NCI-H748 treated with DMSO at 0.1 percent for 48 hours (cell line): ENCODE measurements around the gene TOLLIP.

ENCODE experiments used
- DNase-seq: peaks from one replicate; lab custom pipeline; 2025; lab: John Stamatoyannopoulos, UW

Gene TOLLIP

DNA sequence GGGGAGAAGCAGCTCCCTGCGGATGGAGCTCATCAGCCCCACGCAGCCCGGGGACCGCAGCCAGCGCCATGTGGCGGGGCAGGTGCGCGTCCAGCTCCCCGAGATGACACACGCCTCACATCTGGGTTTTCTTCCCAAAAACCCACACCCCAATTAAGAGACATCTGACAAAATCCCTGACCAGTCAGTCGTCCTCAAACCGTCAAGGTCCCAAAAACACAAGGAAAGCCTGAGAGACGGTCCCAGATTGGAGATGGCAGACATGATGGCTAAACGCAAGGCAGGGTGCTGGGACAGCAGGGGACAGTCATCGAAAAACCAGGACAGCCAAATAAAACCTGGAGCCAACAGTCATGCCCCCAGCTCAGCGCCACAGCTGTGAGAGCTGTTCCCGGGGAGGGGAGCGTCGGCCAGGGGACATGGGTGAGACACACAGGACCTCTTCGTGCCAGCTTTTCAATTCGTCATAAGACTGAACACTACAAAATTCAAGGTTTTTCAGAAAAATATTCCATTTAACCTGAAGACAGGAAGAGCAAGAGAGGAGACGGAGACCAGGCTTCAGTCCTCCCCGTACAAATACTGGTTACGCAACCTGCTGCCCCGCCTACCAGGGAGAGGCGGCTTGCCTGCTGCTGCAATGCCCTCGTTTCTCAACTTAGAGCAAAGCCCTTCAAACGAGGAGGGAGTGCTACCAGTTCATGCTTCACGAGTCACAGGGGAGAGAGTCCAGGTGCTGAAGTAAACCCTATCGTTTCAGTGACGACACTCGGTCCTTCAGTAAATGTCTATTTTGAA is 10.5 kb downstream of the TOLLIP start:
- DNase-seq, result no peak

DNA sequence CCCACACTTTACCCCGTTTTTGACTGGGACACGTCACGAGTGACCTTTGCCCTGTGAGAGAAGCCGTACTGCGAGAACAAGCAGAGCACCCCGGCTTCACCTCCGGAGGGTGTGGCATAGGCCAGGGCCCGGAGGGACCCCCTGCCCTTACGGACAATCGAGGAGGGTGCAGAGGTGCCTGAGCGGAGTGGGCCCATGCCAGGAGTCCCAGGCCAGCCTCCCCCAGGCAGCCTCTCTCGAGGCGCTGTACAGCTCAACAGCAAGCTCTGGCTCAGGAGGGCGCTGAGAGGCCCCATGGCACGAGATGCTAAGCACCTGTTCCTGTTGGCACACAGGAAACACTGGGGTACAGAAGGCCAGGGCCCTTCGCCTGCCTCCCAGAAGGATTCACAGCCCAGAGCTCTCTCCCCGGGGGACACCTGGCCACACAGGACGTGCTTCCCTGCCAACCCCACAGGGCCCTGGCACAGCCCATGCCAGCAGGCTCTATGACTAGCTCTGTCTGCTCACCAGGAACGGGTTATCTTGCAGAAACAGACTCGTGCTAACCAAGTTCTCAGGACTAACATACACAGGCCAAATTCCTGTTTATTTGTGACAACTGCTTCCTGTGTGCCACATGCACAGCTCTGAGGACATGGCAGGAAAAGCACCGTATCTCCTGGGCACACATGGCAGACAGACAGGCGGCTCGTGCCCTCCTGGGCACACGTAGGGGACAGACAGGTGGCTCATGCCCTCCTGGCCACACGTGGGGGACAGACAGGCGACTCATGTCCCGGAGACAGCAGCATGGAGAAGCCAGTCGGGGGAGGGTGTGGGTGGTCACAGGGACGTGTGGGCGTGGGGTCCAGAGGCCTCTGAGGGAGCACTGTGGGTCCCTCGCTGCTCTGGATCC is 11.6 kb downstream of the TOLLIP start:
- DNase-seq, result no peak

DNA sequence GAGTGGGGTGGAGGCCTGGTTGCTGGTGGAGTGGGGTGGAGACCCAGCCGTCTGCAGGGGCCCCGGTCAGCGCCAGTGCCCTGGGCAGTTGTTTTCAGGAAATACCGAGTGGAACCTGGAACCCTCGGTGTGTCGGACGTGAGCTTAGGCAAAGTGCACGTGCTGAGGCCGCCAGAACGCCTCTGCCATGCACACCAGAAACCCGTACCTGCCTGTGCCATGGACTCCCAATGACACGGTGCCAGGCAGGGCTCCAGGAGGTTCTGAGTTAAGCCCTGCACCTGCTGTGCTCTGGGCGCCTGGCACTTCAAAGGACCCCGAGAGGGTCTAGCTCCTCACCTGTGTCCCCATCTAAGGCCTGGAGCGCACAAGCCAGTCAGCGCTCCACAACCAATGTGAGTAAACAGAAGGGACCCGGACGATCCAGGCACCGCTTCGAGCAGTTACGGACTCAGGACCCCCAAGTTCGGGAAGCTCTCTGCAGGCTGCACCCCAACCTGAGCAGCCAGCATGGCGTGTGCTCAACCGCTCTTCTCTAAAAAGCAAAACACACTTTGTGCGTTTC is 12.3 kb downstream of the TOLLIP start:
- no peak for DNase-seq

DNA sequence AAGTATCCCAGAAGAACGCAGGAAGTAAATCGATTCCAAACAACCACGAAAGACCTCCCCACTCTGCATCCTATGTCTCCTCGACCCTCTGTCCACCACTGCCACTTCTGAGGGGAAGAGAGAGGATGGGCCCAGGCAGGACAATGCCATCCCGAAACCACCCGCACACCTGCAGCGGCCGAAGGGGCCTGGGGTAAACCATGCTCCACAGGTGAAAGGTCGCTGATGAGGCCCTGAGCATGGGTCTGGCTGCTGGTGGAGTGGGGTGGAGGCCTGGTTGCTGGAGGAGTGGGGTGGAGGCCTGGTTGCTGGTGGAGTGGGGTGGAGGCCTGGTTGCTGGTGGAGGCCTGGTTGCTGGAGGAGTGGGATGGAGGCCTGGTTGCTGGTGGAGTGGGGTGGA is 13.1 kb downstream of the TOLLIP start:
- no peak for DNase-seq

DNA sequence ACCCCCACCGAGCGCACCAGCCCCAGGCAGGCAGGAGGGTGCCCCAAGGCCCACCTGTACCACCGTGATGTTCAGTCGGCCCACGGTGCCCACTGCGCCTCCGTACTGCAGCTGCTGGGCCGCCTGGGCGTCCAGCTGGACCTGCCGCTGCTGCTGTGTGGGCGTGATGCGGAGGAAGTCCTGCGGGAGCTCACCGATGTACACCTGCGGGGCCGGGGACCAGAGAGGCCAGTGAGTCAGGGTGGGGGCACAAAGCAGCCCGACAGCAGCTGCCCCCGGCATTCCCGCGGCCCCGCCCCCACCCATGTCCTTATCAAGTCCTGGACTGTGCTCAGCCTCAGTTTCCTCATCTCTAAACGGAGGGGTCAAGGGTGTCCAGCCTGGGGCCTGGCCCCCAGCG is 13.8 kb downstream of the TOLLIP start:
- DNase-seq, result no peak

DNA sequence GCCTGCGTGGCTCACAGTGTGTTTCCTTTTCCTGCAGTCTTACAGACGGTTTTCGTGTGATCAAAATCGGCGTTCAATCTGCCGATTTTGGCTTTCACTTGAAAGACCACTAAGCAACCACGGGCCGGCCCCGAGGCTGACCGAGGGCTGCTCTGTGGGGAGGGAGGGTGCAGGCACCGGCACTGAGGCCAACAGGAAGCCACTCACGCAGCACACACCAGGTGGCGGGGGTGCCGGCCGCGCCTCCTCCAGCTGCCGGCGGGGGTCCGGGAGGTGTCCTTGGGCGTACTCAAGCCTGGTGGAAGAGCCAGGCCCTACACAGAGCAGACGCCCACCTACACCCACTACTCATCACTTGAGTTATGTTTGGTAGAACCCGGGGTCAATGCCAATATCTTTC is 14.3 kb downstream of the TOLLIP start:
- no peak for DNase-seq

DNA sequence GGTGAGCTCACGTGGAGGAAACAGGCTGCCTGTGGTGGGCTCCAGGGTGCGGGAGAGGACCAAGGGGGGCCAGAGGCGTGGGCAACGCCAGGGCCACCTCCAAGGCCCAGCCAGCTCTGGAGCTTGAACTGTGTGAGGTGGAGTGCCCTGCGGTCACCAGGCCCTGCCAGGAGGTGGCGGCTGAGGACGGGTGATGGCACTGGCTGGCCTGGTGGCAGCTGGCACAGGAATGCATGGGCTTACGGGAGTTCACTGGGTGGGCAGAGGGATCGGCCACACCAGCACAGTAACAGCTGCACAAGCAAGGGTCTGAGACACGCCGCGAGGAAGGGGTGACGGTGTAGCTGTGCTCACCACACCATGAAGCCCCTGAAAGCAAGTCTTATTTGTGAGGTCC is 15.8 kb downstream of the TOLLIP start:
- no peak for DNase-seq

DNA sequence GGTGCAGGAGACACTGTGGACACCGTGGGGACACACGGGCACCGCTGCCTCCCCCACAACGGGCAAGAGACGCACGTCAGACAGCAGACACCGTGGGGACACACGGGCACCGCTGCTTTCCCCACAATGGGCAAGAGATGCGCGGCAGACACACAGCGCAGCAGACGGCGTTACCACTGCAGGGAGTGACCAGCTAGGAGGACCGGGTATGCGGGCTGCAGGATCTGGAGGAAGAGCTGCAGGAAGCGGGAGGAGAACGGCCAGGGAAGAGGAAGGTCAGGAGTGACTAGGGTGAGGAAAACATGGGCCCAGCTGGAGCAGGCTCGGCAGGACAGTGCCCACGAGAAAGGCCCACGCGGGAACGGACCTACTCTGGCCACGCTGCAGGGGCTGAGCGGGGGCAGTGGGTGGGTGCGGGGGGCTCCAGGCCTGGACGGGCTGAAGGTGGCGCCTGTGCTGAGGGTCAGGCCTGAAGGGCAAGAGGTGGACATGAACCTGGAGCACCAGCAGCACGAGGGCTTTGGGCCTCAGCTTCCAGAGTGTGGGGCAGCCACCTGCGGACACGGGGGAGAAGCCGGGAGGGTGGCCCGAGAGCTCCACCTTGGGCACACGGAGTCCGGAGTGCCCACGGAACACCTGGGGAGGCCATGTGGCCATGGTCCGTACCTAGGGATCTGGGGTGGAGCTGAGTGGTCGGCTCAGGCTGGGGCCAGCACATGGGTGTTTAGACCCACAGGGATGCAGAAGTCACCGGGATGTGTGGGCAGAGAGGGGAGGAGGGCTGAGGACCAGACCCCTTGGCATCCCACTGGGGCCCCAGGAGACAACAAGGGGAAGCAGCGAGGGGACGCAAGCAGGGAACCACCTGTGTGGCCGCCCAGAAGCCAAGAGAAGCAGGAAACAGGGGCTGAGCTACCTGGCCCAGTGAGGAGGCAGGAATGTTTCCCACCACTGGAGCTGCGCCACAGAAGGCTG is 16.5 kb downstream of the TOLLIP start:
- DNase-seq, result no peak

DNA sequence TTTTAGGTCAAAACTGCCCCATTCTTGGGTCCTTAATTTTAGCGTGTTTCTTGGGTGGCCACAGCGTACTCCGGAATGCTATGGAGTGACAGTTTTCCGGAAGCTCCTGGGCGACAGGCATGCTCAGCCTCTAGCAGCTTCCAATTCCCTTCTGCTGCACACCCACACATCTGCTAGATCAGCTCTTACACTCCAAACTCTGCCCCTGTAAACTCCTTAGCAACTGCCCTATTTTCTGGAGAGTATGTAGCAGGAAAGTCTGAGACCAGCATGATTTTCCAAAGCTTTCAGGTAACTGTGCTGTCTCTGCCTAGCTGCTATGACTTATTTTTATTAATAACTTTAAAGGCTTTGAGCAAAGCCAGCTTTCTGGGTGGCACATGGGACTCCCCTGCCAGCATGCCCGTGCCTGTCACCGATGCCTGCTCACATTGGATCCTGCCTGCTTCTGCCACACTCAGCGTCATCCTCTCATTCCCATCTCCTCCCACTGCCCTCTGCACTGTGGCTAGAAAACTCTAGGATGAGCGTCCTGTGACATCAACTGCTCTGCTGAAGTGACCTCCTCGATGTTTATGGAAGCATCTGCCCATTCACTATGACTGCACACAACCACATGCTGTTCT is 17.3 kb downstream of the TOLLIP start:
- no peak for DNase-seq

DNA sequence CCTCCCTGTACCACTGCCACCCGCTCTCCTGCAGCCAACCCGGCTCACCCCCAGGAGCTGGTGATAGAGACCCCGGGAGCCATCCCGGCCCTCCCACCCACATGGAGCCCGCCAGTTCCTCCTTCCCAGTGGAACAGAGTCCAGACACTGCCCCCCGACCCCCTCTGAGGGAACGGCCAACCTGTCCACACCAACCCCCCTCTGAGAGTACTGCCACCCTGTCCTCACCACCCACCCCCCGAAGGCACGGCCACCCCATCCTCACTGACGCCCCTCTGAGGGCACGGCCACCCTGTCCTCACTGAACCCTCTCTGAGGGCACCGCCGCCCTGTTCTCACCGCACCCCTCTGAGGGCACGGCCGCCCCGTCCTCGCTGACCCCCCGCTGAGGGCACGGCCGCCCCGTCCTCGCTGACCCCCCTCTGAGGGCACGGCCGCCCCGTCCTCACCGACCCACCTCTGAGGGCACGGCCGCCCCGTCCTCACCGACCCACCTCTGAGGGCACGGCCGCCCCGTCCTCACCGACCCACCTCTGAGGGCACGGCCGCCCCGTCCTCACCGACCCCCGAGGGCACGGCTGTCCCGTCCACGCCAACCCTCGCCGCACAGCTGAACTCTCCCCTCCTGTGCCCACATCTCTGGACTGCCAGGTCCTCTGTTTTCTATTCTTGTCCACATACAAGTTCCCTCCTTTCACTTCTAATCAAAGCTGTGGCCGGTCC is 18.0 kb downstream of the TOLLIP start:
- DNase-seq, result no peak

DNA sequence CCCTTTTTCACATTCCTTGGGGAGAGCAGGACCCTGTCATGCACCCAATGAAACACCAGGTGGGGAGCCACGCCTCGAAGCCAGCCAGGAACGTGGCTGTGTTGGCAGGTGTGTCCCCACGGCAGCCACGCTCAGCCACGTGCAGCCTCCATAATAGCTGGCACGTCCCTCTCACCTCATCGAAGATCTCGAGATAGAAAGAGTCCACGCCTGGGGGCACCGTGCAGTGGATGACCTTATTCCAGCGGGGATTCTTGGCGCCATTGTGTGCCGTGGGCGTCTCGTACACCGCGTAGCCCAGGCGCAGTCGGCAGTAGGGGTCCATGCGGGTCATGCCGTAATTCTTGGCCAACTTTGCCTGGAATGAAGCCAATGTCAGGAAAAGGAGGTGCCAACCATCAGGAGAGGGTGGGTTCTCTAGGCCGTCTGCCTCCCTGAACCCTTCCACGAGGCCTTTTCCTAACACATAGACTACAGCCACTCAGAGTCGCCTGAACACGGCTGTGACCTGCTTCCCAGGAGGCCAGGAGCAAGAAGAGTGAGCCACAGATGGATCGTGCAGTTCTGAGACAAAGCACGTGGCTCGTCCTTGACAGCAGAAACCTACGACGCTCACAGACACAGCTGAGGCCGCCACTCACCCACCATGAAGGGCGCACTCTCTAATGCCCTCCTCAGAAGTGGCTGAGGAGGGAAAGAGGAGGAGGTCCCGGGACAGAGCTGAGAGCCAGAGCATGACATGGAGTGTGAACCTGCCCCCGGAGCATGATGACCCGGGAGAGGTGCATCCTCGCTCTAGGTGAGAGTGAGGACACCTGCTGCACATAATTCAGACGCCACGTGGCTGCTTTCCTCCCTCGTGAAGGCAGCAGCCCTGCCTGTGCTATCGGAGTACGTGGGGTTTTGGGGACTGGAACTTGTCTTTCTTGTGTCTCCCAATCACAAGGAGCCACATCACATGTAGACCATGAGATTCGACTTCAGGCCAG is 19.1 kb downstream of the TOLLIP start:
- DNase-seq, result no peak

DNA sequence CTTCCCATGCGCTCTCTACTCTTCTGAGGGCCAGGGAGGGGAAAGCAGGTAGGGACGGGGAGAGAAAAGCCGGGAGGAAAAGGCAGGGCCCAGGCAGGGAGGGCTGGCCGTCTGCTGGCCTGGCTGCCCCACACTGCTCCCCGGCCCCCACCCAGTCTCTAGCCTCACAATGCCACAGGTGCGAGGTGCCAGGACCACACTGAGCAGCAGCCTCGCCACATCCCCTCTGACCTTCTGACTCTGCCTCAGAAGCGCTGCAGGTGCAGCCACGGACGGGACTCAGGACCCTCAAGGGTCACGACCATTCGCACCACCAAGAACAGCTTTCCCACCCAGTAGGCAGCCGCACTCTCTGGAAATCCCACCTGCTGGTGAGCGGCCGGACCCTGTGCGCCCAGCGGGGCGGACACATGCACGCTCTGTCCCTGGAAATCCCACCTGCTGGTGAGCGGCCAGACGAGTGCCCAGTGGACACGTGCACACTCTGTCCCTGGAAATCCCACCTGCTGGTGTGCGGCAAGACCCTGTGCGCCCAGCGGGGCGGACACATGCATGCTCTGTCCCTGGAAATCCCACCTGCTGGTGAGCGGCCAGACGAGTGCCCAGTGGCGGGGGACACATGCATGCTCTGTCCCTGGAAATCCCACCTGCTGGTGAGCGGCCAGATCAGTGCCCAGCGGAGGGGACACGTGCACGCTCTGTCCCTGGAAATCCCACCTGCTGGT is 20.1 kb downstream of the TOLLIP start:
- DNase-seq, result no peak

DNA sequence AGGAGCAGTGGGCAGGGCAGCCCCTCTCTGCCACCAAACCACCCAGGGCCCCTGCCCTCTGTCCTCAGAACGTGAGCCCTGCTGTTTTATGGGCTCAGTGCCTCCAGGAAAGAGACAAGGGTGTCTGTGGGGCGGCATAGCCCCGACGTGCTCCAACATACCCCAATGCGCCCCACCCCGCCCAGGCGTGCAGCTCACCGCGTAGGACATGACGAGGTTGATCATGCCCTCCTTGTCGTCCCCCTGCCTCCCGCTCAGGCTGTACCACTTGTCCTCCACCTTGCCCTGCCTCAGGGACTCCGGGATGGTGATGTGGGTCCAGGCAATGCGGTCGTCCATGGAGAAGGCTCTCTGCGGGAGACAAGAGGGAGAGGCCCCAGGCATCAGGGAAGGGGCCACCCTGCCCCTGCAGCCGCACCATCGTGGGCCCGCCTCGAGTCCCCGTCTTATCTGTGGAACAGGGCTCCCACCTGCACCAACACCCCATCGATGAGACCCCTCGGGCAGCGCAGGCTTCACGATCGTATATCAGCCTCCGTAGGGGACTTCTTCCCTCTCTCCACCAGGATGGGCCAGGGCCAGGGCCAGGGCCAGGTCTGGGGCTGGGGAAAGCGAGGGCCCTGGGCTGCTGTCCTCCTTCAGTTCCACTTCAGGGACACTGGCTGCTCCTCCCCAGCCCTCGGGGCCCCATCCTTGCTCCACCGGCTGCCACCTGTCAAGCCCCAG is 20.8 kb downstream of the TOLLIP start:
- no peak for DNase-seq

DNA sequence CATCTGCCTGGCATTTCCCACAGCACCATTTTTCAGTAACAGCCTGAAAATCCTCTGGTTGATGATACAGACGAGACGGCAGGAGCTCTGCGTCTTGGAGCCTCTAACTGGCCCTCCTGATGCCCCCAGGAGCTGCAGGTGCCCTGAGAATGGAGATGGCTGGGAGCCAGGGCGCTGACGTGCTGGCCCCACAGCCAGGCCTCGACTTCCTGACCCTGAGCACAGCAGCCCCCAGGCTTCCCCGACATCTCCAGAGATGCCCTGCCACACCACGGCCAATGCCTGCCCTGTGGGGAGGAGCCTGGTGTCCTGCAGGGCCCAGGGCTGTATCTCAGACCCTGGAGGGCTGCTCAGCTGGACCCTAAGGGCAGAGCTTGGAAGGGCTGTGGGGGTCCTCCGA is 21.5 kb downstream of the TOLLIP start:
- no peak for DNase-seq

DNA sequence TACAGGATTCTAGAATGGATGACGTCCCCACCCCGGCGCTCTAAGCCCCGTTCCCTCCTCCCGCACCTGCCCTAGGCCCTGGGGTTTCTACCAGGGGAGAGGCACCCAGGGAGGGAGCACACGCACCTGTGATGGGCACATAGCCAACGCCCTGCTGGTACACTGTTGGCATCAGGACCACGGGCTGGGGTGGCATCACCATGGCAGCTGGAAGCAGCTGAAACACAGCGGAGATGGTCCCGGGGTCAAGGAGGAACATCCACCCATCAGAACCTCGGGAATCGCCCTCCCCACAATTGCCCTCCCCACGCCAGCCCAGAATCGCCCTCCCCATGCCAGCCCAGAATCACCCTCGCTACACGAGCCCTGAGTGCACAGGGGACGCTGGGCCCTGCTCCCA is 23.6 kb downstream of the TOLLIP start:
- no peak for DNase-seq

DNA sequence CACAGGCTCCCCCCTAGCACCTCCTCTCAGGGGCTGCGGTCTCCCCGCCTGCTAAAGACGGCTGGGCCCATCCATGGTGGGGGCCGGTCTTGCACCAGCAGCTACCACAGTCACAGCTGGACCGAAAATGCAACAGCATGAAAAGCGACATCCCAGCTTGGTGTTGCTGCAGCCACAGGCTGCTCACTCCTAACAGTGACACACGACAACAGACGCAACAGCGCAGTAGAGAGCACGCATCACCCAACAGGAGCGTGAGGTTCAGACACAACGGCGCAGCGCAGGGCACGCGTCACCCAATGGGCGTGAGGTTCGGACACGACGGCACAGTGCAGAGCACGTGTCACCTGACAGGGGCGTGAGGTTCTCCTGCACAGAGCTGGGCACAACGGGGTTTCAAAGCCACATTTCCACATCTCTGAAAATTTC is 24.1 kb downstream of the TOLLIP start:
- DNase-seq, result no peak

DNA sequence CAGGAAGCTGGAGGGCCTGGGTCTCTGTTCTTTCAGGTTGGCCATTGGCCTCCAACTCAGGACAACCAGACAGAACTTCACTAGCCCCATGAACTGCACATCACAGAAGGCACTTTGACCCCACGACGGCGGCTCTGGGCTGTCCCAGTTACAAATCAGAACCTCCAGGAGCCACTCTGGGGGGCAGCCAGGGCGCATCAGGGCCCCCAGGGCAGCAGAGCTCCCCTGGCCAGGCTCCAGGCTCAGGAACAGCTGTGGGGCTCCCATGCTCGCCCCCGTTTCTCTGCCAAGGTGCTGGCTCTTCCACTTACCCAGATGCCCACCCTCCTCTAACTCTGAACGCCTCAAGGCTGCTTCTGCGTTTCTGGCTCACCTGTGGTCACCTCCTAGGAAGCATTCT is 25.5 kb downstream of the TOLLIP start:
- no peak for DNase-seq

DNA sequence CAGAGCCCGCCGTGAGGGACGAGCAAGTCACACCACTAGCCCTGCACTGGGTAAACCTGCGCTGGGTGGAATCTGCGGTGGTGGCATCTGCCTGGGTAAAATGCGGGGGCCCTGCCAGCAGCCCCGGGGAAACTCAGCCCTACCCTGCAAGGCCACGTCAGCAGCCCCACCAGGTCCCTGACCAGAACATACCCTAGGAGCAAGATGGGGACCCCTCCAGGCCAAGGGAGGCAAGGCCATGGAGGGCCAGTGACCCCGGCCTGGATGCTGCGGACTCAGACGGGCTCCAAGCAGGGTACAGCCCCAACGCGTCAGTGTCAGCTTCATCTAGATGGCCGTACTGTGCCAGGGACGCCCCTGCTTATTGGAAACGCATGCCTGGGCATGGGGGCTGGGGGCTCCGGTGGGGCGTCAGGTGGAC is 26.3 kb downstream of the TOLLIP start:
- DNase-seq, result no peak
